ENCODE results near the gene DPP6.

Gene DPP6

GRCh38 chr7:154424350-154424749 lies 372.2 kb downstream of the DPP6 start:
- no peak for TF ChIP-seq JUND (IDR thresholded peaks at IDR 0.05; ENCODE audit: low read depth)
- in situ Hi-C loops (cut with HindIII; ENCODE audit: low pct_unique_long_range_greater_than_20kb, low sequenced_read_pairs) = no loop called here
- DNase-seq (ENCODE audit: low read depth in 1 of 2, low spot score in 1 of 2) = no peak

GRCh38 chr7:154425271-154425670 lies 373.1 kb downstream of the DPP6 start:
- in situ Hi-C loops (cut with HindIII; ENCODE audit: low pct_unique_long_range_greater_than_20kb, low sequenced_read_pairs) = no loop called here
- no peak for TF ChIP-seq JUND (IDR thresholded peaks at IDR 0.05; ENCODE audit: low read depth)
- DNase-seq (ENCODE audit: low read depth in 1 of 2, low spot score in 1 of 2) = no peak

- in situ Hi-C loops (cut with HindIII; ENCODE audit: low pct_unique_long_range_greater_than_20kb, low sequenced_read_pairs) = no loop called here
- no peak for TF ChIP-seq JUND (IDR thresholded peaks at IDR 0.05; ENCODE audit: low read depth)
- no peak for DNase-seq (ENCODE audit: low read depth in 1 of 2, low spot score in 1 of 2)
Observed at GRCh38 chr7:154426778-154427177, 374.6 kb downstream of the DPP6 start.

- DNase-seq (ENCODE audit: low read depth in 1 of 2, low spot score in 1 of 2) = no peak
- in situ Hi-C loops (cut with HindIII; ENCODE audit: low pct_unique_long_range_greater_than_20kb, low sequenced_read_pairs) = no loop called here
- TF ChIP-seq JUND (IDR thresholded peaks at IDR 0.05; ENCODE audit: low read depth) = no peak
Observed at GRCh38 chr7:154427533-154427932, 375.3 kb downstream of the DPP6 start.

GRCh38 chr7:154429666-154430404 lies 377.6 kb downstream of the DPP6 start:
- no peak for DNase-seq (ENCODE audit: low read depth in 1 of 2, low spot score in 1 of 2)

GRCh38 chr7:154430640-154431039 lies 378.4 kb downstream of the DPP6 start:
- no peak for DNase-seq (ENCODE audit: low read depth in 1 of 2, low spot score in 1 of 2)
- in situ Hi-C loops (cut with HindIII; ENCODE audit: low pct_unique_long_range_greater_than_20kb, low sequenced_read_pairs) = no loop called here

More at GRCh38 chr7:154429666-154430404, 377.6 kb downstream of the DPP6 start:
- TF ChIP-seq JUND (IDR thresholded peaks at IDR 0.05; ENCODE audit: low read depth) = no peak
- in situ Hi-C loops (cut with HindIII; ENCODE audit: low pct_unique_long_range_greater_than_20kb, low sequenced_read_pairs) = no loop called here

GRCh38 chr7:154431045-154431444 lies 378.8 kb downstream of the DPP6 start:
- TF ChIP-seq JUND (IDR thresholded peaks at IDR 0.05; ENCODE audit: low read depth) = no peak

More at GRCh38 chr7:154430640-154431039, 378.4 kb downstream of the DPP6 start:
- TF ChIP-seq JUND (IDR thresholded peaks at IDR 0.05; ENCODE audit: low read depth) = no peak

GRCh38 chr7:154433632-154434598 lies 381.7 kb downstream of the DPP6 start:
- TF ChIP-seq JUND (IDR thresholded peaks at IDR 0.05; ENCODE audit: low read depth) = no peak

More at GRCh38 chr7:154431045-154431444, 378.8 kb downstream of the DPP6 start:
- DNase-seq (ENCODE audit: low read depth in 1 of 2, low spot score in 1 of 2) = no peak
- in situ Hi-C loops (cut with HindIII; ENCODE audit: low pct_unique_long_range_greater_than_20kb, low sequenced_read_pairs) = no loop called here

GRCh38 chr7:154436560-154436959 lies 384.4 kb downstream of the DPP6 start:
- no peak for DNase-seq (ENCODE audit: low read depth in 1 of 2, low spot score in 1 of 2)
- no peak for TF ChIP-seq JUND (IDR thresholded peaks at IDR 0.05; ENCODE audit: low read depth)
- in situ Hi-C loops (cut with HindIII; ENCODE audit: low pct_unique_long_range_greater_than_20kb, low sequenced_read_pairs) = no loop called here

More at GRCh38 chr7:154433632-154434598, 381.7 kb downstream of the DPP6 start:
- DNase-seq (ENCODE audit: low read depth in 1 of 2, low spot score in 1 of 2) = no peak
- in situ Hi-C loops (cut with HindIII; ENCODE audit: low pct_unique_long_range_greater_than_20kb, low sequenced_read_pairs) = no loop called here

GRCh38 chr7:154437234-154437633 lies 385.0 kb downstream of the DPP6 start:
- TF ChIP-seq JUND (IDR thresholded peaks at IDR 0.05; ENCODE audit: low read depth) = no peak
- in situ Hi-C loops (cut with HindIII; ENCODE audit: low pct_unique_long_range_greater_than_20kb, low sequenced_read_pairs) = no loop called here
- no peak for DNase-seq (ENCODE audit: low read depth in 1 of 2, low spot score in 1 of 2)

GRCh38 chr7:154438571-154439367 lies 386.6 kb downstream of the DPP6 start:
- no peak for TF ChIP-seq JUND (IDR thresholded peaks at IDR 0.05; ENCODE audit: low read depth)
- in situ Hi-C loops (cut with HindIII; ENCODE audit: low pct_unique_long_range_greater_than_20kb, low sequenced_read_pairs) = no loop called here
- no peak for DNase-seq (ENCODE audit: low read depth in 1 of 2, low spot score in 1 of 2)

GRCh38 chr7:154440058-154440457 lies 387.9 kb downstream of the DPP6 start:
- no peak for DNase-seq (ENCODE audit: low read depth in 1 of 2, low spot score in 1 of 2)
- in situ Hi-C loops (cut with HindIII; ENCODE audit: low pct_unique_long_range_greater_than_20kb, low sequenced_read_pairs) = no loop called here
- TF ChIP-seq JUND (IDR thresholded peaks at IDR 0.05; ENCODE audit: low read depth) = no peak
